Measurements from ENCODE around the gene DAB2.

GRCh38 chr5:39439582-39440162, 14.9 kb upstream of the DAB2 start:
- no peak for TF ChIP-seq CTCF (conservative IDR thresholded peaks at IDR 0.05; ENCODE audit: low read depth, low read length)
- no peak for TF ChIP-seq EZH2 (IDR thresholded peaks at IDR 0.05; ENCODE audit: borderline replicate concordance, low read depth, low read length, poor library complexity, severe bottlenecking)
